ENCODE measurements around the gene FAM237B. TPM values are rescaled to one million over a fixed set of nuclear protein-coding genes. Genes with fewer than 3 reads are reported as not detected.

FAM237B gene
- total RNA-seq, 4 donors from 2014 or later = not detected

- Histone ChIP-seq H3K27me3 (no peaks in the 10 kb centered on the region), H3K4me3 (no peak overlapping the region), H3K36me3 (no peaks in the 10 kb centered on the region), H3K4me1 (no peaks in the 10 kb centered on the region), H3K9me3 (no peaks in the 10 kb centered on the region), H3K27ac (no peak overlapping the region)
- TF ChIP-seq POLR2A (IDR thresholded peaks at IDR 0.05) (no peak), POLR2AphosphoS5 (IDR thresholded peaks at IDR 0.05) (no peak), CTCF (IDR thresholded peaks at IDR 0.05) (no peak), EP300 (IDR thresholded peaks at IDR 0.05; ENCODE audit: low read depth) (no peak)
- in situ Hi-C loops (cut with MboI; ENCODE audit: low pct_ligation_motif_present in 1 of 4, low pct_unique_long_range_greater_than_20kb in 1 of 4, low sequenced_read_pairs in 3 of 4) = no loop called here
- WGBS, 2 donors (ENCODE audit: low coverage in 1 of 2) = 90 to 91% methylated on average over 3 of the region's 3 CpGs
- intact Hi-C loops (cut with DNase I; ENCODE audit: low total_unique reads) = no loop called here
- DNase-seq = no peak
Observed at GRCh38 chr7:90288154-90288553, 33.0 kb downstream of the FAM237B start.

GRCh38 chr7:90276033-90276728 is 44.9 kb downstream of the FAM237B start:
- DNase-seq = no peak
- Histone ChIP-seq H3K27me3 (no peaks in the 10 kb centered on the region), H3K4me1 (peaks cover 0 to 5% (median 3%) of the 10 kb centered on the region in 4 donors), H3K36me3 (no peaks in the 10 kb centered on the region), H3K4me3 (no peak overlapping the region), H3K9me3 (no peaks in the 10 kb centered on the region), H3K27ac (no peak overlapping the region)
- TF ChIP-seq CTCF (IDR thresholded peaks at IDR 0.05) (no peak), EP300 (IDR thresholded peaks at IDR 0.05; ENCODE audit: low read depth) (no peak), POLR2A (IDR thresholded peaks at IDR 0.05) (no peak), POLR2AphosphoS5 (IDR thresholded peaks at IDR 0.05) (no peak)
- in situ Hi-C loops (cut with MboI; ENCODE audit: low pct_ligation_motif_present in 1 of 4, low pct_unique_long_range_greater_than_20kb in 1 of 4, low sequenced_read_pairs in 3 of 4) (no loop called here), intact Hi-C loops (cut with DNase I; ENCODE audit: low total_unique reads) (no loop called here)
- whole genome bisulfite sequencing, 2 donors (ENCODE audit: low coverage in 1 of 2) = 55 to 83% methylated on average over 3 to 5 of the region's 5 CpGs

GRCh38 chr7:90274161-90274560 is 46.9 kb downstream of the FAM237B start:
- TF ChIP-seq CTCF (IDR thresholded peaks at IDR 0.05) = no peak
- no peak for TF ChIP-seq POLR2AphosphoS5 (IDR thresholded peaks at IDR 0.05)
- TF ChIP-seq POLR2A (IDR thresholded peaks at IDR 0.05) = no peak
- no peak for TF ChIP-seq EP300 (IDR thresholded peaks at IDR 0.05; ENCODE audit: low read depth)
- intact Hi-C loops (cut with DNase I; ENCODE audit: low total_unique reads) = no loop called here
- no peaks in the 10 kb centered on the region for H3K27me3 ChIP-seq
- no peak overlapping the region for H3K27ac ChIP-seq
- DNase-seq = no peak
- H3K4me3 ChIP-seq = no peak overlapping the region
- H3K36me3 ChIP-seq = no peaks in the 10 kb centered on the region
- in situ Hi-C loops (cut with MboI; ENCODE audit: low pct_ligation_motif_present in 1 of 4, low pct_unique_long_range_greater_than_20kb in 1 of 4, low sequenced_read_pairs in 3 of 4) = loop anchor here in 3 of 4 donors (25.0 kb wide), 1 partner anchor 112 kb away; the partner anchor contains the start of gene STEAP1 (in 3 of the 3)
- peaks cover 0 to 5% (median 3%) of the 10 kb centered on the region in 4 donors for H3K4me1 ChIP-seq
- no peaks in the 10 kb centered on the region for H3K9me3 ChIP-seq

- Histone ChIP-seq H3K4me3 (no peak overlapping the region), H3K27ac (no peak overlapping the region), H3K27me3 (no peaks in the 10 kb centered on the region), H3K36me3 (no peaks in the 10 kb centered on the region), H3K4me1 (peaks cover 0 to 7% (median 4%) of the 10 kb centered on the region in 4 donors), H3K9me3 (no peaks in the 10 kb centered on the region)
- TF ChIP-seq CTCF (IDR thresholded peaks at IDR 0.05) (no peak), POLR2A (IDR thresholded peaks at IDR 0.05) (no peak), POLR2AphosphoS5 (IDR thresholded peaks at IDR 0.05) (no peak), EP300 (IDR thresholded peaks at IDR 0.05; ENCODE audit: low read depth) (no peak)
- 85 to 90% methylated on average over 2 of the region's 2 CpGs for WGBS, 2 donors (ENCODE audit: low coverage in 1 of 2)
- in situ Hi-C loops (cut with MboI; ENCODE audit: low pct_ligation_motif_present in 1 of 4, low pct_unique_long_range_greater_than_20kb in 1 of 4, low sequenced_read_pairs in 3 of 4) = loop anchor here in 3 of 4 donors (25.0 kb wide), 1 partner anchor 110 kb away; the partner anchor contains the start of gene STEAP1 (in 3 of the 3)
- DNase-seq = no peak
- intact Hi-C loops (cut with DNase I; ENCODE audit: low total_unique reads) = no loop called here
Observed at GRCh38 chr7:90272242-90272641, 48.9 kb downstream of the FAM237B start.
